COLO668 (cell line): ENCODE measurements around the gene RAPGEF6.
"Not testable (repeated sequence)": the region's sequence is repeated elsewhere in the genome, so short reads cannot be mapped to it uniquely, and the experiment has no call there.

ENCODE experiments used
- DNase-seq: peaks from one replicate; lab custom pipeline; 2025; ENCODE audit not compliant: unreplicated experiment; lab: John Stamatoyannopoulos, UW

Gene RAPGEF6

DNA sequence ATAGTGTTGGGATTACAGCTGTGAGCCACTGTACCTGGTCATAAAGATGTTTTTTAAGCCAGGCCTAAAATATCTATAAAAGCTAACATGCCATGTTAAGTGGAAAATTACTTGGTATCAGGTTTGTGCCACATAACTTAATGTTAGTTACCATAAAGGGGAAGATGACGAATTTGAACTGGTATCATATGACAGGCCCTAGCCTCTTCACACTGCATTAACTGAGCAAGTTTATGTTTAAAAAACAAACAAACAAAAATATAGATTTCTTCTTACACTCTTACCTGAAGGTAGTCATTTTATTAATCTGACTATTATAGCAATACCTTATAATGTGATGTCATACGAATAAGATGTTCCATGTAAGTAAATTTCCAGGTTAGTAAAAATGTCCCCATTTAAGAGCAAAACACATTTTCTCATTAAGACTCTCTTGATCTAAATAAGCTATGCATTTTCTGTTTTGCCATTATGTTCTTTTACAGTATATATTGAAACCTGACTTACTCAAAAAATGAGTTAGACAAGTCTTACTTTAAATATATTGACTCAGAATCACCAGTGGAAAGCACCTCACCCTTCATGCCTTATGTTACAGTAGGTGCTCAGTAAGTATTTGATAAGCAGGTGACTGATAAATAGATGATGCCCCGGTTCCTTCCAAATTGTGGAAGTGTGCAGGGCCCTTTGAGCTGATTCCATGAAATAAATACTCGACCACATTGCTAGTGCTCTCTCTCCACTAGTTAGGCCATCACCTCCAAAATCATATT is 245.7 kb downstream of the RAPGEF6 start:
- no peak for DNase-seq

- no peak for DNase-seq
Measured at GRCh38 chr5:131387255-131387654, 247.8 kb downstream of the RAPGEF6 start.

GRCh38 chr5:131386779-131387178 is 248.2 kb downstream of the RAPGEF6 start:
- peak; percentile 8 for DNase-seq

- no peak for DNase-seq
Measured at GRCh38 chr5:131386124-131386523, 248.9 kb downstream of the RAPGEF6 start.

DNA sequence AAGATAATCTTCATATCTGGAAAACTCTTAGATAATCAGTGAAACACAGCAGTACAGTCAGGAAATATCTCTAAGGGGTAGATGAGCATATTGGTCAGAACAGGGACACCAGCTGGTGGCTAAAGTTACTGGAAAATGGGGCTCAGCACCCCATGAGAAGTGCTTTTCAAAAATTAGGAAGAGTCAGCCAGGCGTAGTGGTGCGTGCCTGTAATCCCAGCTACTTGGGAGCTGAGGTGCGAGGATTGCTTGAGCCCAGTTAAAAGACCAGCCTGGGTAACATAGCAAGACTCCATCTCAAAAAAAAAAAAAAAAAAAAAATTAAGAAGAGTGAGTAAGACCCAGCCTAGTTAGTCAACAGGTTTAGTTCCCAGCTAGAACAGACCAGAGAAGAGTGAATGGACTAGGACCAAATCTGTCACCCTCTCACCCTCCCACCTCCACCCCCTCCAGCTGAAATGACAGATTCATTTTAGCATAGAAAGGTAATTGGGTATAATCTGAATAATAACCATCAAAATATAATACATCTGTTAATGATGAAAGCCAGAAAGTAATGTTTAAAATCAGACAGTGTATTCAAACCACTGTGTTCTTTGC is 250.3 kb downstream of the RAPGEF6 start:
- DNase-seq, result no peak

DNA sequence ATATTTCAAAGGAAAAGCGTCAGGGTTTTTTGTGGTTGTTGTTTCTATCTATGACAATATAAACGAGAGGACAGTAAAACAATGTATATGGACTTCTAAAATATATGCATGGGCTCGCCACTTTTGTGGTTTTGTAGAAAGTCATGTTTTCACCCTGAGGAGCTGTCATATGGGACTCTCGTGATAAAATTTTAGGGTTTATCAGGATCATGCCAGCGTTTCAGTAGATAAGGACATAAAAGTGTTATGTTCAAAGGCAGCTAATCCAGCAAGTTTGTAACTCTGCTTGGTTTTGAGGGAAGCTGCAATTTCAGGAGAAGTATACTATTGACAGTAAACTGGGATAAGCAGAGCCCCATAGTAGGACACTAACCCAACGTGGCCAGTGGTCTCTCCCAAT is 250.9 kb downstream of the RAPGEF6 start:
- no peak for DNase-seq

- no peak for DNase-seq
Measured at GRCh38 chr5:131382407-131383395, 252.3 kb downstream of the RAPGEF6 start.

DNA sequence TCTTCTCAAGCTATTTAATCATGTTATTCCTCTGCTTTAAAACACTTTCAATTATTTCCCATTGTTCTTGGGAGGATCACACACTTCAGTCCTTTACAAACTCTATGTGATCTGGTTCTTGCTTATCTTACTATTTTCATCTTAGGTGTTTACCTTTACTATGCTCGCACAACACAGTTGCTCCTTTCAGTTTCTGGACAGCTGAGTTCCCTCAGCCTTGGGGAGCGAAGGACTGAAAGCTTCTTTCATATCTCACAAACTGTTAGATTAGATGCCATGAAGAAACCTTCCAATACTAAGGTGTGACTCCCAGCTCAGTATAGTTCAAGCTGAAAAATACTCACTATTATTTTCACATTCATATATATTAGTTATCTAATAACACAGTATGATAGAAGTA is 253.3 kb downstream of the RAPGEF6 start:
- DNase-seq, result no peak

DNA sequence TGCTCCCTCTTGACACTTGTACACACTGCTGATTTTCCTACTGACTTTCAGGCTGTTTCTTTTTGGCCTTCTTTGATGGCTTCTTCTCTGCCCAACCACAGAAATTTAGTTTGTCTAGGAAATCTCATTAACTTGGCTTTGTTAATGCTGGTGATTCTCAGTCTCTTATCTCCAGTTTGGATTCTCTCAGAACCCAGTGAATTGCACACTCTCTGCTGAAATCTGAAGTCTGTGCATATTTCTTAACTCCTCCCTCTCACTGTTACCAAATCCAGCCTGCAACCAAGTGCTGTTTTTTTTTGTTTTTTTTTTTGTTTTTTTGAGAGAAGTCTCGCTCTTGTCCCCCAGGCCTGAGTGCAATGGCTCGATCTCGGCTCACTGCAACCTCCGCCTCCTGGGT is 254.0 kb downstream of the RAPGEF6 start:
- DNase-seq, result no peak

DNA sequence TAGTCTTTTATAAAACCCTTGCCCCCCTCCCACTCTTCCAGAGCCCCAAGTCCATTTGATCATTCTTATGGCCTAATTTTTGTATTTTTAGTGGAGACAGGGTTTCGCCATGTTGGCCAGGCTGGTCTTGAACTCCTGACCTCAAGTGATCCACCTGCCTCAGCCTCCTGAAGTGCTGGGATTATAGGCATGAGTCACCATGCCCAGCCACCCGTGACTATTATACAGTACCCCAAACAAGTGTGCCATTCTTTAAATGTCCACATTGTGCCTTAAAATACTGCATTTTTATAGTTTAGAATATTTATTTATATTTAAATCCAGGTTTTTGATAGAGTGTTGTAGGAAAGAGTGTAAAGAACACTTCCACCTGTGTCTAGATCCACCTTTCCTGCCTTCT is 254.8 kb downstream of the RAPGEF6 start:
- not testable (repeated sequence) for DNase-seq

- no peak for DNase-seq
Measured at GRCh38 chr5:131379723-131380122, 255.3 kb downstream of the RAPGEF6 start.

DNA sequence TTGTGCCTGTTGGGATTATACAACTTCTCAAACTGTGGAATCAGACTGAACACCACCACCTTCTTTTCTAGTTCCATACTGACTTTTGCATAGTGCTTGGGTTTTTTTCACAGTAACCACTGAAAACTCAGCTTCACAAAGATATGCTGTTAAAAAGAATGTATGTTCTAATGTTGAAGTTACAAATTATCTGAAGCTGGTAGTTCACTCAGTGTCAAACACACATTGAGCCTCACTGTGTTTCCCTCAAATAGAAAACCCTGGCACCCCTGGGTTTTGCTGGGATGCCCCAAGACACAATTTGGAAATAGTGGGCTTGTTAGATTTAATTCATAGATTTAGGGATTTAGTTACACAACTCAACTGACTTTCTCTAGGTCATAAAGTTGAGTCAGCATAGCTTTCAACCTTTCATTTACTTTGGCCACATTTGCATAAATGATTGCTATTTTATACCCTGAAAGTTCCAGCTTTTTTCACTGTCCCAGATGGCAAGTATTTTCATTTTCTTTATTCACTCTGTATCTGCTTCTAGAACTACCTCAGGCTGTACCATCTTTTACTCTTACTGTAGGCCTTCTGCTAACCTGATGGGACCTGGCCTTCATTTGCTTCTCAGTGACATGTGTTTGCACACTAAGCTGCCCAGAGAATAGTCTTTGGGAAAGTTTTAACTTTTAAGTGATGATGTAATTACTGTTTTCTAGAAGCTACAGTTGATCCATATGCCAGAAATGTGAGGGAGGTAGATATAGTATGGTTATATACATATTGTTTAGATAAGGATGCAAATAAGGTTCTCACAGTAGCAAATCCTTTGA is 256.1 kb downstream of the RAPGEF6 start:
- no peak for DNase-seq

DNA sequence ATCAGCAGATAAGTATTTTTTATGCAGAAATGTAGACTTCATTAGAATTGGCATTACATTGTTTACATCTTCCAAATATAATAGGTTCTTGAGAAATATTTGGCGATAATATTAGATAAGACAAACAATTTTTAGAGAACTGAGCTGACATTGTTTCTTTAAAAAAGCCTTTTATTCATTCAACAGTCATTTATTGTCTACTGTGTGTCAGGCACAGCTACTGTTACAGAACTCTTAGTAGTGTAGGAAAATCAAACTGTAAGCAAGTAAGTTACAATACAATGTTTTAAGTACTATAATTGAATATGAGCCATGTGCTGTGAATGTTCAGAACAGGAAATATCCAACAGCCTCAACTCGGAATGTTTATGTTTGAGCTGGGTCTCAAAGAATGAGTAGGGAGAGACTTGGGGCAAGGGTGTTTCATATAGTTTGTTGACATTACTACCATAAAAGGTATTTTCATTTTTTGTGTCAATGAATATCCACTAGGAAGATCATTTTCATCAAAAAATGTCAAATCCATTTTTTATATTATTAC is 257.2 kb downstream of the RAPGEF6 start:
- no peak for DNase-seq

DNA sequence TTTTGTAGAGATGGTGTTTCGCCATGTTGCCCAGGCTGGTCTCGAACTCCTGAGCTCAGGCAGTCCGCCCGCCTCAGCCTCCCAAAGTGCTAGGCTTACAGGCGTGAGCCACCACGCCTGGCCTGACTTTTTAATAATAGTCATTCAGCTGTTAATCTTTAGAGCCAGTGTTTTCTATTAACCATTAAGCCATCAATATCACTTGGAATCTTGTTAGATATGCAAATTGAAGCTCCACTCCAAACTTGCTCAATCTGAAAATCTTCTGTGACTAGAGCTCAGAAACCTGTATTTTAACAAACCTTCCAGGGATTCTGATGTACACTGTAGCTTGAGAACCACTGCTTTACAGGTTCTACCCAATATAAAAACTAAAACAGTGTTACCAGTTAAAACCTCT is 257.7 kb downstream of the RAPGEF6 start:
- DNase-seq, result no peak

GRCh38 chr5:131375351-131375750 is 259.7 kb downstream of the RAPGEF6 start:
- no peak for DNase-seq
